Aorta (tissue), 5 donors: ENCODE data around the gene SNAP47. TPM values are rescaled to one million over a fixed set of nuclear protein-coding genes. Genes with fewer than 3 reads are reported as not detected.
A peak's percentile ranks its signal among the peaks of the same experiment; 100 is the strongest.

Experiments used
- ATAC-seq: fragments of 200-7000 bp; cut with Tn5 transposase; one replicate; pipeline ENCODE4 v1.9.1; 2022; ENCODE audit warnings: moderate library complexity; ENCODE audit not compliant: low FRiP score
- DNase-seq, 2 donors: peaks; one replicate each; pipeline ENCODE4 v3.0.0-alpha.2; 2020
- H3K27ac ChIP-seq, 2 donors: one replicate each; pipeline ENCODE4 v1.5.1; 2013; ENCODE audit warnings: low read length in 2 of 2, mild to moderate bottlenecking in 2 of 2, moderate library complexity in 2 of 2, control low read depth in 1 of 2, inconsistent platforms in 1 of 2, low read depth in 1 of 2
- H3K27me3 ChIP-seq, 2 donors: one replicate each; pipeline ENCODE4 v1.6.1; 2013; ENCODE audit warnings: control low read depth in 1 of 2, low read length in 1 of 2, mild to moderate bottlenecking in 1 of 2, moderate library complexity in 1 of 2; ENCODE audit not compliant: insufficient read depth in 2 of 2, control insufficient read depth in 1 of 2
- H3K36me3 ChIP-seq, 2 donors: one replicate each; pipeline ENCODE4 v1.6.1; 2013; ENCODE audit warnings: control low read depth in 1 of 2, low read length in 1 of 2, mild to moderate bottlenecking in 1 of 2; ENCODE audit not compliant: insufficient read depth in 2 of 2, control insufficient read depth in 1 of 2
- H3K4me1 ChIP-seq, 2 donors: one replicate each; pipeline ENCODE4 v1.6.1; 2013; ENCODE audit warnings: low read length in 2 of 2, control low read depth in 1 of 2, mild to moderate bottlenecking in 1 of 2, moderate library complexity in 1 of 2; ENCODE audit not compliant: insufficient read depth in 2 of 2, control insufficient read depth in 1 of 2
- H3K4me3 ChIP-seq, 2 donors: one replicate each; pipeline ENCODE4 v1.5.1; 2013; ENCODE audit warnings: low read length in 2 of 2, control low read depth in 1 of 2, mild to moderate bottlenecking in 1 of 2
- H3K9me3 ChIP-seq: one replicate; pipeline ENCODE4 v1.6.1; 2013; ENCODE audit warnings: mild to moderate bottlenecking, low read length; ENCODE audit not compliant: control insufficient read depth
- WGBS, 2 donors: extraction: QIAGEN DNeasy Blood & Tissue Kit; methylation state at CpG; one replicate each; pipeline ENCODE4 v1.1.7; 2013; 5-methylcytosine and 5-hydroxymethylcytosine counted together
- intact Hi-C, 2 donors: fragments of 100-400 bp; cut with DNase I; formaldehyde crosslinking; loops; one replicate each; pipeline versions ENCODE4 v1.14.2 to v1.15.0; 2022
- polyA plus RNA-seq, 2 donors: library from polyadenylated mRNA; stranded (reverse); fragments of 200-250 nt; gene quantifications; one replicate each; pipeline ENCODE4 v1.2.3, GENCODE V29; 2013
- total RNA-seq, 2 donors: library from RNA; stranded (reverse); fragmentation: NEBNext Ultra II Directional; extraction: Animal tissue kit (Norgen Biotek cat#: 25700); gene quantifications; one replicate each; pipeline ENCODE4 v1.2.1, GENCODE V29; 2021
- donor health status: healthy with polysubstance abuse.
- donor health status: Bipolar disorder and iron deficiency.
- donor health status: DM: no; HTN: no; CAD: no.
- donor health status: DM: no; HTN: no; CAD: no.
- donor health status: DM: yes; HTN: yes; CAD: no.

Gene SNAP47
- total and polyA plus RNA-seq, 4 donors, result 14.6 to 24.6 (median 16.4) TPM

- DNase-seq, result peak in 1 of 2 donors; percentile 49
- Histone ChIP-seq H3K27me3 (no peaks in the 10 kb centered on the region), H3K36me3 (no peaks in the 10 kb centered on the region), H3K27ac (no peak overlapping the region), H3K4me1 (no peaks in the 10 kb centered on the region), H3K4me3 (no peak overlapping the region), H3K9me3 (no peaks in the 10 kb centered on the region)
- 82 to 86% methylated on average over 9 of the region's 9 CpGs for WGBS, 2 donors
- intact Hi-C loops, result loop anchor here (5.0 to 10.0 kb wide), 2 partner anchors 124 to 187 kb away; partner anchors contain the start of gene WNT9A (in 1 of the 2)
- no peak for ATAC-seq
Measured at GRCh38 chr1:227760377-227760776, 25.1 kb downstream of the SNAP47 start.

- DNase-seq (peak in 1 of 2 donors; percentile 64), ATAC-seq (no peak)
- Histone ChIP-seq H3K4me3 (no peak overlapping the region), H3K9me3 (no peaks in the 10 kb centered on the region), H3K36me3 (no peaks in the 10 kb centered on the region), H3K27ac (no peak overlapping the region), H3K27me3 (no peaks in the 10 kb centered on the region), H3K4me1 (no peaks in the 10 kb centered on the region)
- WGBS, 2 donors, result 82 to 84% methylated on average over 17 of the region's 17 CpGs
- intact Hi-C loops, result loop anchor here (1.0 to 10.0 kb wide), 3 partner anchors 123 to 186 kb away; partner anchors contain the start of gene WNT9A (in 1 of the 2)
Measured at GRCh38 chr1:227761621-227762230, 26.5 kb downstream of the SNAP47 start.

- no peaks in the 10 kb centered on the region for H3K4me1 ChIP-seq
- intact Hi-C loops, result loop anchor here (5.0 to 10.0 kb wide), 2 partner anchors 122 to 185 kb away; partner anchors contain the start of gene WNT9A (in 1 of the 2)
- ATAC-seq (peak; percentile 86), DNase-seq (peak; percentile 84 to 94)
- no peak overlapping the region for H3K4me3 ChIP-seq
- no peaks in the 10 kb centered on the region for H3K9me3 ChIP-seq
- WGBS, 2 donors, result 15% methylated on average over 22 of the region's 22 CpGs
- no peak overlapping the region for H3K27ac ChIP-seq
- H3K36me3 ChIP-seq, result peaks cover 0 to 4% of the 10 kb centered on the region in 2 donors
- H3K27me3 ChIP-seq, result no peaks in the 10 kb centered on the region
Measured at GRCh38 chr1:227762231-227762911, 27.1 kb downstream of the SNAP47 start.

DNA sequence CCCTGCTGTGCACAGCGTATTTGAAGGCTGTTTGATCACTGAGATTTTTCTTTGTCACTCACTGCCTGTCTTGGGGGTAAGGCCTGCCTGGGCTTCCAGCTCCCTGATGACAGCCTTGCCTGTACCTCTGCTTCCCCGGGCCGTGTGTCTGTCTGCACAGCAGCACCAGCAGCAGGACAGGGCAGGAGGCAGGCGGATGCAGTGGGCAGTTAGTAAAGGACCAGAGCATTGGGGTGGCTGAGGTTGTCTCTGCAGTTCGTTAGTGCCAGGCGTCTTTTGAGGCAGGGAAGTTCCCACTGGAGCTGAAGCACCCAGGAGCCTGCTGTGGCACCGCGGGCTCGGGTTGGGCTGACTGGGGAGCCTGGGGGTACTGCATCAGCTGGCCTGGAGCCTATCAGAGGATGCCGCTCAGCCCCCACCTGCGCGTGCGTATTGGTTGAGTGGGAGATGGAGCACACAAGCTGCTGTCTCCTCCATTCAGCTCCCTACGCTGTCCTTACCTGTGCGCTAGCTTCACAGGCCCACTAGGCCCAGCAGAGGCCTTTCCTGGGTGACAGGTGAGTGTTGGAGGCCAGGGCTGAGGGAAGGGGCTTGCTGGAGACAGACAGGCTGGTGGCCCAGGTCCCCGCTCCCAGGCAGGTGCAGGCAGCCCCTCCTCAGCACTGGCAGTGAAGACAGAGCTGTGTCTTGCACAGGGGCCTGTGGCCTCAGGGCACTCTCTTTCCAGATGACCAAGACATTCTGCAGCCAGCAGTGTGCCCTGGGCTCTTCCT is 28.2 kb downstream of the SNAP47 start:
- 95% methylated on average over 16 of the region's 16 CpGs for WGBS, 2 donors
- intact Hi-C loops, result loop anchor here (5.0 to 10.0 kb wide), 2 partner anchors 121 to 184 kb away; partner anchors contain the start of gene WNT9A (in 1 of the 2)
- Histone ChIP-seq H3K9me3 (no peaks in the 10 kb centered on the region), H3K36me3 (peaks cover 0 to 7% of the 10 kb centered on the region in 2 donors), H3K27me3 (no peaks in the 10 kb centered on the region), H3K4me1 (no peaks in the 10 kb centered on the region), H3K4me3 (no peak overlapping the region), H3K27ac (no peak overlapping the region)
- ATAC-seq (no peak), DNase-seq (peak in 1 of 2 donors; percentile 66)

DNA sequence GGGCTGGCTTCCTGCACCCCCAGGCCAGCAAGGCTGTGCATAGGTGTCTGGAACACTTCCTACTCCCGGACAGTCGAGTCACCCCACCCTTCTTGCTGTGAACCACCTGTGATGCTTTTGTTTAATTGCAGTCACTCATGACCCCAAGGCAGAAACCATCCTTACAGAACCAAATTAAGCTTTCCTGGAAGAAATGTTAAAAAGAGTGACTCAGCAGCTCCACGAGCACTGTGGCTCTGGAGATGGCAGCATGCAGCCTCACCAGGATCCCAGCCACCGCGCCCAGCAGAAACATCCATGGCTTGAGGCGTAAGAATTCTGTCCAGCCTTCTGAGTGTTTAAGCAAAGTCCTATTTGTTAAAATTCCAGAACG is 28.8 kb downstream of the SNAP47 start:
- 90 to 93% methylated on average over 7 of the region's 7 CpGs for WGBS, 2 donors
- Histone ChIP-seq H3K27me3 (no peaks in the 10 kb centered on the region), H3K9me3 (no peaks in the 10 kb centered on the region), H3K27ac (no peak overlapping the region), H3K4me1 (no peaks in the 10 kb centered on the region), H3K4me3 (no peak overlapping the region), H3K36me3 (peaks cover 0 to 9% of the 10 kb centered on the region in 2 donors)
- intact Hi-C loops, result loop anchor here (5.0 to 10.0 kb wide), 2 partner anchors 121 to 183 kb away; partner anchors contain the start of gene WNT9A (in 1 of the 2)
- no peak for ATAC-seq
- no peak for DNase-seq

- no peak for ATAC-seq
- no peaks in the 10 kb centered on the region for H3K4me1 ChIP-seq
- peak in 1 of 2 donors; percentile 41 for DNase-seq
- no peak overlapping the region for H3K27ac ChIP-seq
- 94 to 95% methylated on average over 8 of the region's 8 CpGs for WGBS, 2 donors
- no peak overlapping the region for H3K4me3 ChIP-seq
- H3K36me3 ChIP-seq, result peaks cover 0 to 9% of the 10 kb centered on the region in 2 donors
- no peaks in the 10 kb centered on the region for H3K9me3 ChIP-seq
- H3K27me3 ChIP-seq, result no peaks in the 10 kb centered on the region
- intact Hi-C loops, result loop anchor here in 1 of 2 donors (10.0 kb wide), 1 partner anchor 119 kb away; no protein-coding TSS in a partner anchor
Measured at GRCh38 chr1:227765261-227766014, 30.2 kb downstream of the SNAP47 start.

GRCh38 chr1:227766015-227766634 is 30.9 kb downstream of the SNAP47 start:
- Histone ChIP-seq H3K27me3 (no peaks in the 10 kb centered on the region), H3K9me3 (no peaks in the 10 kb centered on the region), H3K36me3 (peaks cover 0 to 9% of the 10 kb centered on the region in 2 donors), H3K4me1 (no peaks in the 10 kb centered on the region), H3K4me3 (no peak overlapping the region), H3K27ac (no peak overlapping the region)
- WGBS, 2 donors, result 79 to 83% methylated on average over 17 of the region's 17 CpGs
- no peak for ATAC-seq
- peak in 1 of 2 donors; percentile 71 for DNase-seq
- intact Hi-C loops, result loop anchor here in 1 of 2 donors (10.0 kb wide), 1 partner anchor 119 kb away; no protein-coding TSS in a partner anchor
